Measurements from ENCODE around the gene SPG7.
A peak's percentile ranks its signal among the peaks of the same experiment; 100 is the strongest.
"Not testable (repeated sequence)": the region's sequence is repeated elsewhere in the genome, so short reads cannot be mapped to it uniquely, and the experiment has no call there.

SPG7 gene

GRCh38 chr16:89507834-89508590, at the start of gene SPG7:
TSS of gene SPG7 (plus strand) at chr16:89508403. CDS start at chr16:89508418, 15 bp downstream.
- ATAC-seq (peak; percentile 74), DNase-seq (peak; percentile 95)

GRCh38 chr16:89458551-89458950, 49.7 kb upstream of the SPG7 start:
- DNase-seq = no peak
- ATAC-seq = no peak

- ATAC-seq (no peak), DNase-seq (no peak)
Measured at GRCh38 chr16:89458967-89459366, 49.2 kb upstream of the SPG7 start.

GRCh38 chr16:89460556-89460955, 47.6 kb upstream of the SPG7 start:
- DNase-seq = no peak

GRCh38 chr16:89461890-89462289, 46.3 kb upstream of the SPG7 start:
- not testable (repeated sequence) for ATAC-seq, DNase-seq

More at GRCh38 chr16:89460556-89460955, 47.6 kb upstream of the SPG7 start:
- ATAC-seq = no peak

GRCh38 chr16:89462639-89463038, 45.6 kb upstream of the SPG7 start:
- not testable (repeated sequence) for DNase-seq, ATAC-seq

- not testable (repeated sequence) for ATAC-seq, DNase-seq
Measured at GRCh38 chr16:89463312-89463711, 44.9 kb upstream of the SPG7 start.

- DNase-seq (no peak), ATAC-seq (no peak)
Measured at GRCh38 chr16:89466920-89467319, 41.3 kb upstream of the SPG7 start.

GRCh38 chr16:89467382-89467781, 40.8 kb upstream of the SPG7 start:
- DNase-seq (no peak), ATAC-seq (no peak)

GRCh38 chr16:89472711-89473075, 35.5 kb upstream of the SPG7 start:
- no peak for ATAC-seq
- no peak for DNase-seq

GRCh38 chr16:89473136-89473712, 35.0 kb upstream of the SPG7 start:
- no peak for DNase-seq
- no peak for ATAC-seq

- ATAC-seq (peak; percentile 22), DNase-seq (no peak)
Measured at GRCh38 chr16:89473791-89474414, 34.3 kb upstream of the SPG7 start.

- DNase-seq (no peak), ATAC-seq (no peak)
Measured at GRCh38 chr16:89475144-89475543, 33.1 kb upstream of the SPG7 start.

GRCh38 chr16:89476379-89476778, 31.8 kb upstream of the SPG7 start:
- DNase-seq (no peak), ATAC-seq (no peak)

- ATAC-seq (peak; percentile 34), DNase-seq (no peak)
Measured at GRCh38 chr16:89476811-89477261, 31.4 kb upstream of the SPG7 start.

- ATAC-seq (peak; percentile 38), DNase-seq (peak; percentile 33)
Measured at GRCh38 chr16:89478576-89479221, 29.5 kb upstream of the SPG7 start.

- DNase-seq (no peak), ATAC-seq (no peak)
Measured at GRCh38 chr16:89481356-89481955, 26.7 kb upstream of the SPG7 start.

GRCh38 chr16:89482150-89482816, 25.9 kb upstream of the SPG7 start:
- no peak for ATAC-seq
- DNase-seq = no peak

- no peak for ATAC-seq
- no peak for DNase-seq
Measured at GRCh38 chr16:89482817-89483205, 25.4 kb upstream of the SPG7 start.

GRCh38 chr16:89484041-89484501, 24.1 kb upstream of the SPG7 start:
- ATAC-seq = peak; percentile 24
- no peak for DNase-seq

GRCh38 chr16:89484923-89485679, 23.1 kb upstream of the SPG7 start:
- peak; percentile 46 for DNase-seq
- peak; percentile 12 for ATAC-seq

Data from stimulated activated naive CD8-positive, alpha-beta T cell treated with anti-CD3 and anti-CD28 coated beads, Interleukin-15, Interleukin-2, amounts not matched to agents 100 U/mL and 50 U/mL, for 24 hours (primary cell).